Measurements from ENCODE around the gene PIH1D2.
"Not testable (repeated sequence)": the region's sequence is repeated elsewhere in the genome, so short reads cannot be mapped to it uniquely, and the experiment has no call there.

Gene PIH1D2
- 0.57 to 0.82 reads per million in 2 donors for total RNA-seq

GRCh38 chr11:112073941-112074811 lies at the start of gene PIH1D2, which contains the start of gene NKAPD1:
Gene PIH1D2, minus strand, starts transcription at chr11:112074017. Its CDS starts 843 bp downstream, at chr11:112073174.
Gene NKAPD1, plus strand, starts transcription at chr11:112074299. Its CDS starts 1,276 bp downstream, at chr11:112075575.
- peak; percentile 20 for DNase-seq

- DNase-seq, result no peak
Measured at GRCh38 chr11:112123129-112123528, 49.3 kb upstream of the PIH1D2 start.

DNA sequence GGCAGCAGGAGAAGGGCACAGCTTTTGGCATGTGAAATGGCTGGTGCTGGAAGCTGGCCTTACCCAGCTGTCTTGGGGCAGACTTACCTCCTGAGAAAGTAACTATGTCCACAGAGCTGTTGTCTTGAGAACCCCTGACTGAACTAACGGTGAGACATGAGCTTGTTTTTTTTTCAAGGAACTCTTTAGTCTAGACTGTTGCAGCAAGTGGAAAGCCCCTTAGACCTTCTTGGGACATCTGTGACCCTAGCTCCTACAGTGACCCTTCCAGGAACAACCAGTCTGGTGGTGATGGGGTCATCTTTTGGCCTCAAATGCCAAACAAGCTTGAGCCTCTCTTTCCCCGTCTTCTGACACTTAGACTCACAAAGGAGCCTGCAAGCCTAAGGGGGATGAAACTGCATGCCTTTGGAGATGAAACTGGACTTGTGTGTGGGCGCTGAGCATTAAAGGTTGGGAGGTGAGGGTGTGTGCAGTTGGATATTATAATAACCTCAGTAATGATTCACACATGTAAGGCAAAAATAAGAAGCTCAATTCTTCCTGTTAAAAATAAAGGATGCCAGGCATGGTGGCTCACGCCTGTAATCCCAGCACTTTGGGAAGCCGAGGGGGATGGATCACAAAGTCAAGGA lies 48.3 kb upstream of the PIH1D2 start:
- DNase-seq, result no peak

DNA sequence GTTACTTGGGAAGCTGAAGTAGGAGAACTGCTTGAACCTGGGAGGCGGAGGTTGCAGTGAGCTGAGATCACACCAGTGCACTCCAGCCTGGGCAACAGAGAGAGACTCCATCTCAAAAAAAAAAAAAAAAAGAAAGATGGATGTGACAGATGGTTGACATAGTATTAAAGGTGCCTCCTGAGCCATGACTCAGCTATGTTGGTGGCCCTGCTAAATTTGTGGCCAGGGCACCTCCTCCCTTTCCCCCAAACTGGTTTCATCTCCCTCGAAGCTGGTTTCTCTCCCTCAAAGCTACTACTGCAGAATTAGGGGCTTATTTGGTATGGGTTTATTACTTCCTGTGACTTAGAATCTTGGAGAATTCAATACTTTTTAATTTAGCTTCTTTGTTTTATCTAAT lies 44.4 kb upstream of the PIH1D2 start:
- DNase-seq, result no peak

- DNase-seq, result no peak
Measured at GRCh38 chr11:112115386-112115785, 41.6 kb upstream of the PIH1D2 start.

- no peak for DNase-seq
Measured at GRCh38 chr11:112114460-112114859, 40.6 kb upstream of the PIH1D2 start.

- no peak for DNase-seq
Measured at GRCh38 chr11:112113539-112114457, 40.0 kb upstream of the PIH1D2 start.

- no peak for DNase-seq
Measured at GRCh38 chr11:112106070-112106469, 32.3 kb upstream of the PIH1D2 start.

DNA sequence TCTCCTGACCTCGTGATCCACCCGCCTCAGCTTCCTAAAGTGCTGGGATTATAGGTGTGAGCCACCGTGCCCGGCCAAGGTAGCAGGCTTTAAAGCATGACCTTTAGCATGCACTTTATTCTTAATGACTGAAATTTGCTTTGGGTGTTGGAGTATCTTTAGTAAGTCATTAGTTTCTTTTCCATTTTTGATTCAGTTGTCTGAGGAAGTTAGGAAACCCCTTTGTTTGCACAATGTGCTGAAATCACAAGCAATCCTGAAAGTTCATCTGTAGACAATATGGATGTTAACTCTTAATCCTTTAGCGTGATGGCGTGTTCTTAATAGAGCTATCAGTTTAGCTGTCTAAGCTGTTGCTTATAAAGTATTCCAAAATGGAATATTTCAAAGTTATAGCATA lies 29.6 kb upstream of the PIH1D2 start:
- no peak for DNase-seq

DNA sequence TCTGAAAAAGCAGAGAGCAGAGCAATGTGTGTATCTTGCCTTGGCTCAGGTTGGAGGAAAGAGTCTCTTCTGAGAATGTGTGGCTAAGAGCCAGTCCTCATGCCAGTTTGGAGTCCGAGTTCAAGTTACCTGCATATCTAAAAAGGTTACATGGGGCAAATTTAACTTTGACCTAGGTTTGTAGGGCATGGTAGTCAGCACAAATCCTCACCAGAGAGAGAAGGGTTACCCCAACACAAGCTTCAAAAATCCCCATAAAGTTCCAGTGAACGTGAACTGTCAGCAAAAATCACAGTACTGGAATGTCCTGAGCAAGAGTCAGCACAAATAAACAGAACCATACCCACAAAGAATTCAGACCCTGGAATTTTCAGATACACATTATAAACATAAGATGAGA lies 26.6 kb upstream of the PIH1D2 start:
- DNase-seq, result no peak

GRCh38 chr11:112097734-112098528 lies 24.1 kb upstream of the PIH1D2 start:
- no peak for DNase-seq

DNA sequence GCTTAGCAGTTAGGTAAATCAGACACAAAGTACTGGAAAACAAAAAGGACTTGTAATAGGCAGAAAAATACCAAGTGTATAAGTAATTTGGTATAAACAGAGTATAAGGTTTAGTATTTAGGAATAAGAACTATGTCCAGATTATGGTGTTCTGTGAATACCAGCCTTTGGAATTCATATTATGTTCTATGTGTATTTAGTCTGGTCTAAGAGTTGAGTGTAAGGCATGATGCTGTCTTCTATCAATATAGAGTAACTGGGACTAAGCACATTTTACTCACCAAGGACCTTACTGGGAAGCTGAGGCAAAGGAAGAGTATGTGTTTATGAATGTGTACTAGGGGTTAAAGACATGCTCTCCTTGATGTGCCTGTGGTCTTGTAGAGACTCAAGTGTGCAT lies 22.4 kb upstream of the PIH1D2 start:
- DNase-seq, result no peak

- DNase-seq, result not testable (repeated sequence)
Measured at GRCh38 chr11:112095302-112095701, 21.5 kb upstream of the PIH1D2 start.

GRCh38 chr11:112087212-112087611 lies 13.4 kb upstream of the PIH1D2 start:
- no peak for DNase-seq

- DNase-seq, result peak; percentile 85
Measured at GRCh38 chr11:112086422-112087191, 12.8 kb upstream of the PIH1D2 start, which contains the start of the genes SDHD and TIMM8B. Gene SDHD, plus strand, starts transcription at chr11:112086873. Its CDS starts 35 bp downstream, at chr11:112086908. Gene TIMM8B, minus strand, starts transcription at chr11:112086756. Its CDS starts 33 bp downstream, at chr11:112086723.

GRCh38 chr11:112085822-112086421 lies 12.1 kb upstream of the PIH1D2 start:
- DNase-seq, result no peak

DNA sequence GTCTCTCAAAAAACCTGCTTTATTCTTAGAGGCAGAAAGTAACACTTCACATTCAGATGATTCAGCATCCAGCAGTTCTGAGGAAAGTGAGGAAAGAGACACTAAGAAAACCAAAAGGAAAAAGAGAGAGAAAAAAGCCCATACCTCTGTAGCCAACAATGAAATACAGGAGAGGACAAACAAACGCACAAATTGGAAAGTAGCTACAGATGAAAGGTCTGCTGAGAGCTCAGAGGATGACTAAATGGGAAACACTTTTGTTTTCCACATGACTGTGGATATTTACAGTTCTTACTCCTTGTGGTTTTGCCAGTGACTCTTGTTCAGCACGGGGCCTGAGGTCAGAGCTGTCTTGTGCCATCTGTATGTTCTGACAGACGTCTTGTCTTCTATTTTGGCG lies 8.9 kb upstream of the PIH1D2 start:
- DNase-seq, result no peak

DNA sequence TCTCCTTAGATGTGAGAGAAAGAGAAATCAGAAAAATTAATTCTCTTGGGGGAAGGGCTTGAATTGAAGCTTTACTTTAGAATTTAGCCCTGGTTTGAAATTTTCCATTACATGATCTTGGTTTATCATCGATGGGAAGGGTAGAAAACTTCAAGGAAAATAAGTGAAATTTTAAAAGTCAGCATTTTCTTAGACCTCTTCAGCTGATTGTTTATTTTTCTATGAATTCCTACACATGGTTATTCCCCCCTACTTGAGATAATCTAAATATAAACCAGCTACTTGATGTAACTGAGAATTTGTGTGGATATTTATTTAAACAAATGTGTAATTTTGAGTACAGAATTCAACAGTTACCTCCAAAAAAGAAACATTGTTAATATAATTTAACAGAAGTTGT lies 10.9 kb downstream of the PIH1D2 start:
- DNase-seq, result no peak

GRCh38 chr11:112058103-112058502 lies 15.7 kb downstream of the PIH1D2 start:
- no peak for DNase-seq

DNA sequence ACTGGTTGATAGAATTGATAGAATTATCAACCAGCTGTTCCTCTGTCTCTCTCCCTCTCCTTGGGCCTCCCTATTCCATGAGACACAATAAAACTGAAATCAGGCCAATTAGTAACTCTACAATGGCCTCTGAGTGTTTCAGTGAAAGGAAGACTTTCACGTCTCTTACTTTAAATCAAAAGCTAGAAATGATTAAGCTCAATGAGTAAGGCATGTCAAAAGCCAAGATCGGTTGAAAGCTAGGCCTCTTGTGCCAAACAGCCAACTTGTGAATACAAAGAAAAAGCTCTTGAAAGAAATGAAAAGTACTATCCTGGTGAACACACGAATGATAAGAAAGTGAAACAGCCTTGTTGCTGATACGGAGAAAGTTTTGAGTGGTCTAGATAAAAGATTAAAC lies 16.6 kb downstream of the PIH1D2 start:
- no peak for DNase-seq

GRCh38 chr11:112051768-112052167 lies 22.0 kb downstream of the PIH1D2 start:
- DNase-seq, result no peak

Data from activated gamma-delta T cell (primary cell).